Measurements from ENCODE around the gene L3MBTL4.
"Not testable (repeated sequence)": the region's sequence is repeated elsewhere in the genome, so short reads cannot be mapped to it uniquely, and the experiment has no call there.

The L3MBTL4 gene

DNA sequence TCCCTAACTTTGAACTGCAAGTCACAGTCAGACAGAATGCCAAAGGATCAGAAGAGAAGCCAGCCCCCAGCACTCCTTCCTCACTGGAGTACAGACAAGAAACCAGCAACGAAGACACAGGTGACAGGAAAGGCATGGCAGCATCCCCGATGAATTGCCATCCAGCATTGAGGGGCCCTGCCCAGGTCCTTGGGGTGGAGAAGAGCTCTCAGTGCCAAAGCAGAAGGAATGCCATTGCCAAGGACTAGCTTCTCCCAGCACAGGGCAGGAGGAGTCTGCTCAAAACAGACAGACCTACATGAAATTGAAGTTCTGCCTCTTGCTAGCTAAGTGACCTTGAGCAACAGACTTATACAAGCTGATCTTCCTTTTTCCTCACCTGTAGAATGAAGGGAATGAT is 220.1 kb downstream of the L3MBTL4 start:
- no peak for DNase-seq (ENCODE audit: low read depth)

- DNase-seq (ENCODE audit: low read depth): not testable (repeated sequence)
Measured at GRCh38 chr18:6185782-6186181, 228.9 kb downstream of the L3MBTL4 start.

DNA sequence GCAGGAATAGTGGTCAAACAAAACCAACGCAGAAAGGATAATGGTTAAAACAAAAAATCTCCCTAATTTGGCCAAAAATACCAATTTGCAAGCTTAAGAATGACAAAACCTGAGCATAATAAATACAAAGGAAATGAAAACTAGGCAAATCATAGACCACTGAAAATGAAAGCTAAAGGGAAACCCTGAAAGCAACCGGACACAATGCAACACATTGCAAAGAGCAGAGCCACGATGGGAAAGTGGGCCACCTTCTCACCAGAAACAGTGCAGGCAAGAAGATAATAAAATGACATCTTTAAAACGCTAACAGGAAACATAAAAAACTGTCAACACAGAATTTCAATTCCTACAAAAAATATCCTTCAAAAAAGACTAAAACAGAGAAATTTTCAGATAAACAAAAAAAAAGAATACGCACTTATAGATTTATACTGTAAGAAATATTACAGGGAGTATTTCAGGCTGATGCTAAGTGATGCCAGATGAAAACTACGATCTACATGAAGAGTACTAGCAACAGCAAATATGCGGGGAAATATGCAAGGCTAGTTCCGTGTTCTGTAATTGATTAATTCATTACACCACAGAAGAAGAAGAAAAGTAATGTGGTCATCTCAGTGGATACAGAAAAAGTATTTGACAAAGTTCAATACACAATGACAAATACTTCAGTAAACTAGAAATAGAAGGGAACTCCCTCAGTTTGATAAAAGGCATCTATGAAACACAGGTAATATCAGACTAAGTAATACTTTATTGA is 239.5 kb downstream of the L3MBTL4 start:
- DNase-seq (ENCODE audit: low read depth): no peak

DNA sequence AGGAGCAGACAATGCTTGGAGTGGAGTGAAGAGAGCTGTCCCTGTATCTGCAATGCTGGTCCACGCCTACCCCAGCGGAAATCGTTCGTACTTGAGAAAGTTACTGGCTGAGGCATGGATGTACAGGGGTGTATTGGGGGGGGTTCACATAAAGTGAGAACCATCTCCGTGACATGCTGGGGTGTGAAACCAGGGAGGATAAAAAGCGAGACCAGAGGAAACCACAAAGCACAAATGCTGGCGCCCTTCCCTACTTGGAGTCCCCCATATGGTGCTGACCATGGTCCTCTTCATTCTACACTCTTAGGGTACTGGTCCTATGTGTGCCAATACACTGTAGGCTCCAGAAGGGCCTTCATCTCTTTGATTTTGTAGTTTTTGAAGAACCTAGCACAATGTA is 244.1 kb downstream of the L3MBTL4 start:
- DNase-seq (ENCODE audit: low read depth): no peak

GRCh38 chr18:6161549-6161948 is 253.2 kb downstream of the L3MBTL4 start:
- DNase-seq (ENCODE audit: low read depth): no peak

GRCh38 chr18:6159426-6159825 is 255.3 kb downstream of the L3MBTL4 start:
- DNase-seq (ENCODE audit: low read depth): no peak

GRCh38 chr18:6158958-6159357 is 255.8 kb downstream of the L3MBTL4 start:
- no peak for DNase-seq (ENCODE audit: low read depth)

GRCh38 chr18:6156446-6156845 is 258.3 kb downstream of the L3MBTL4 start:
- DNase-seq (ENCODE audit: low read depth): no peak

DNA sequence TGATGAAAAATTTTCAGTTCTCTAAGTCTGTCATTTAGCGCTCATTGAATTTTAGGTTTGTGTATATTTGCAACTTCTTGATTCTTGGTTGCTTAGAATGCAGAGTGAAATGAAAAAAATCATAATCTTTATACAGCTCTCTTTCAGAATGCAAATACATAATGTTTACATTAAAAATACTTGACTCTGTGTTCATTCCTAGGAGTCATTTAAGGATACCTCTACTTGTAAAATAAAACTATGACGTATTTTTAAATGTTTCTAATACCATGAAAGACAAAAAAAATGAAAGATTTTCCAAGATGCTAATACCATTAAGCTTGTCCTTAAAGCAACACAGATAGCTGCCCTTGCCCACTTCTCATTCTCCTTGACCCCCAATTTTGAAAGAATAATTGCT is 259.0 kb downstream of the L3MBTL4 start:
- DNase-seq (ENCODE audit: low read depth): no peak

DNA sequence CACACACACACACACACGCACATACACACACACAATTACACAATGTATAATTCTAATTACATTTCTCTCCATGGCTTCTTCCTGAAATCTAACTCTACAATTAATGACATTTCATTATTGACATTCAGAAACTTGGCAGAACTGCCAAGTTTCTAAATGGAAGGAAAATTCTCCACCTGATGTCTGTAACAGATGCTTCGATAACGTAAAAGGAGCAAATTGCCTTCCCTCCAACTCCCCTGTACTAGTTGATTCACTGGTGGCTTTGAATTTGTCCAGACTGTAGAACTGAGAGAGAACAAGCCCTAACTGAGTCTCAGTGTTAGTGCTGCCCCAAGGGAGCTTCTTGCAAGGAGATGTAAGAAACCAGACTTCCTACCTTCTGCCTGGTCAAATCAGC is 264.3 kb downstream of the L3MBTL4 start:
- DNase-seq (ENCODE audit: low read depth): no peak

- no peak for DNase-seq (ENCODE audit: low read depth)
Measured at GRCh38 chr18:6146307-6146661, 268.4 kb downstream of the L3MBTL4 start.

DNA sequence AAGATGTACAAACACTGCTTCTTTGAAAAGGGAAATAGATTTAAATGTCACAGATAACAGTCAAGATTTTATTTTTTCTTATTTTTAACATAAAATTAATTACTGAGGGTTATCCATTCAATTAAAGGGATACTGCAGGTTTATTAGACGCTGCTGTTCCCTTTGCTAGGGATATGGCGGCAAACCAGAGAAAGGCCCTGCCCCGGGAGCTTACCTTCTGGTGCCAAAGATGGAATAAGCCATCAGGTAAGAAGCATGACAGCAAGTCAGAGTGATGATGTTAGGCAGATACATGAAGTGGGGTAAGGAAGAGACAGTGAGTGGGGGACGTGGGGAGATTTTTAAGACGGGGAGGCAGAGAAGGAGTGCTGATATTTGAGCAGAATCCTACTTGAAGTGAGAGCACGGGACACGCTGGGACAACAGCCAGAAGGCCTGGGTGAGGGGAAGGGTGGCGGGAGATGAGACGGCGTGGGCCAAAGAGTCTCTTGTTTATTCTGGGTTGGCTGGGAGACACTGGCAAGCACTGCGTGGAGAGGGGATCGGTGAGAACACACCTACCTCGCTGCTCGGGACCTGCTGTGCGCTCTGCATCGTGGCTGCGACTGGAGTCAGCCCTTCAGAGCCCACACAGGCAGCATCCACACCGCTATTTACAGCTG is 268.9 kb downstream of the L3MBTL4 start:
- DNase-seq (ENCODE audit: low read depth): no peak

GRCh38 chr18:6139007-6139406 is 275.7 kb downstream of the L3MBTL4 start:
- no peak for DNase-seq (ENCODE audit: low read depth)

- DNase-seq (ENCODE audit: low read depth): not testable (repeated sequence)
Measured at GRCh38 chr18:6135901-6136300, 278.8 kb downstream of the L3MBTL4 start.

DNA sequence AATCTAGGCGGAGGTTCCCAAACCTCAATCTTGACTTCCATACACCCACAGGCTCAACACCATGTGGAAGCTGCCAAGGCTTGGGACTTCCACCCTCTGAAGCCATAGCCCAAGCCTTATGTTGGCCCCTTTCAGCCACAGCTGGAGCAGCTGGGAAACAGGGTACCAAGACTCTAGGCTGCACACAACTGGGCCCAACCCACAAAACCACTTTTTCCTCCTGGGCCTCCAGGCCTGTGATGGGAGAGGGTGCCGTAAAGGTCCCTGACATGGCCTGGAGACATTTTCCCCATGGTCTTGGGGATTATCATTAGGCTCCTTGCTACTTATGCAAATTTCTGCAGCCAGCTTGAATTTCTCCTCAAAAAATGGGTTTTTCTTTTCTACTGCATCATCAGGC is 279.7 kb downstream of the L3MBTL4 start:
- not testable (repeated sequence) for DNase-seq (ENCODE audit: low read depth)

- DNase-seq (ENCODE audit: low read depth): no peak
Measured at GRCh38 chr18:6132751-6133368, 281.9 kb downstream of the L3MBTL4 start.

GRCh38 chr18:6120820-6121279 is 293.9 kb downstream of the L3MBTL4 start:
- DNase-seq (ENCODE audit: low read depth): no peak

DNA sequence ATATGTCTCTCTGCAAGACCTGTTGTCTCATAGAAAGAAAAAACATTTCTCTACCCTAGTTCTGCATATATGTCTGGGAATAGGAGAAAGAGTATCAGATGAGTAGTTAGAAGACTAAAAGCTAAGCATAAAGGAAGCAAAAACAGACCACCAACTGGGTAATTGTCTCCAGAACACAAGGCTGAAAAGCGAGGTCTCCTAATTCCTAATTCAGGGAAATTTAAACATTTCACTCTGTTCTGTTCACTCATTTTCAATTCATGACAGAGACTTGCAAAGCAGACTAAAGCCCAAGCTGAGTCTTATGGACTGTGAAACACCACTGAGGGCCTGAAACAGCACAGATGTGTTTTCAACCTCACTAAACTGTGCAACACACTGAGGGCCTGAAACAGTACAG is 294.9 kb downstream of the L3MBTL4 start:
- no peak for DNase-seq (ENCODE audit: low read depth)

DNA sequence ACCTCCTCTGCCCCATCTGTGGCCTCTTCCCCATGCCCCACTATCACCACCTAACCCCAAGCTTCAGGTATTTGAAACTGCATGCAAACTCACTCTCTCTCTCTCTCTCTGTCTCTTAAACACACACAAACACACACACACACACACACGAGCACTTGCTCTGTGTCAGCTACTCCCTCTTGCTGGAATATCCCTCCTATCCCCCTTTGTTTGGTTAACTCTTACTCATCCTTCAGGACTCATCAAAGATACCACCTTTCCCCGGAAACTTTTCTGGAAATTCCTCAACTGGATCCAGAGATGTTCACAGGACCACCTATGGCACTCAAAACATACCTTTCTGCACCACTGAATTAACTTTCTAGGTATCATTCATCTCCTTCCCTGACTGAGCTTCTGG is 296.6 kb downstream of the L3MBTL4 start:
- DNase-seq (ENCODE audit: low read depth): no peak

GRCh38 chr18:6115710-6116109 is 299.0 kb downstream of the L3MBTL4 start:
- DNase-seq (ENCODE audit: low read depth): no peak

- DNase-seq (ENCODE audit: low read depth): no peak
Measured at GRCh38 chr18:6113650-6114049, 301.1 kb downstream of the L3MBTL4 start.

DNA sequence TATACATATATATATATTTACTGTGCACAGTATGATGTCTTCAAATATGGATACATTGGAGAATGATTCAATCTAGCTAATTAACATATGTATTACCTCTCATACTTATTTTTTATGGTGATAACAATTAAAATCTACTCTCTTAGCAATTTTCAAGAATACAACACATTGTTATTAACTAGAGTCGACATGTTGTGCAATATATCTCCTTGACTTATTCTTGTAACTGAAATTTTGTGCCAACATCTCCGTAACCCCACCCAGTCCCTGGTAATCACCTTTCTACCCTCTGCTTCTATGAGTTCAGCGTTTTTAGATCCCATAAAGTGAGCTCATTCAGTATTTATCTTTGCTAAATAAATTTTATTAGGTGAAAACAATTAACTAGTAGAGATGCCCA is 303.0 kb downstream of the L3MBTL4 start:
- no peak for DNase-seq (ENCODE audit: low read depth)

DNA sequence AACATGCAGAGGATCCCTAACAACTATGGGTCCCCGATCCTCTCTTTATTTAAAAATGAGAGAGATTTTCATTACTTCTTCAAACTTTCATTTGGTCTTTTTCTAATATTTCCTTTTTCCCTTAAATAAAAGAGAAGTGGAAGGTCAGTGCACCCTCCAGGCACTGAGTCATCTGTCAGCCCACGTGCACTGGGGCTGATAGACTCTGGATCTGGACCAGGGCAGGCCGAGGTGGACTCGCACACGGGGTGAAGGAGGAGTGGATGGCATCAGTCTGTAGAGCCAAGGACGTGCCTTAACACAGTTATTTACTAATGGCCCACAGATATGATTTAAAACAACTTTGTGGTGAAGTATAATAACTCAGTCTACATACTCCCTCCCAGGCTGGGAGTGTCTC is 305.0 kb downstream of the L3MBTL4 start:
- no peak for DNase-seq (ENCODE audit: low read depth)
